ENCODE results near the gene RBMS3.

RBMS3 gene

DNA sequence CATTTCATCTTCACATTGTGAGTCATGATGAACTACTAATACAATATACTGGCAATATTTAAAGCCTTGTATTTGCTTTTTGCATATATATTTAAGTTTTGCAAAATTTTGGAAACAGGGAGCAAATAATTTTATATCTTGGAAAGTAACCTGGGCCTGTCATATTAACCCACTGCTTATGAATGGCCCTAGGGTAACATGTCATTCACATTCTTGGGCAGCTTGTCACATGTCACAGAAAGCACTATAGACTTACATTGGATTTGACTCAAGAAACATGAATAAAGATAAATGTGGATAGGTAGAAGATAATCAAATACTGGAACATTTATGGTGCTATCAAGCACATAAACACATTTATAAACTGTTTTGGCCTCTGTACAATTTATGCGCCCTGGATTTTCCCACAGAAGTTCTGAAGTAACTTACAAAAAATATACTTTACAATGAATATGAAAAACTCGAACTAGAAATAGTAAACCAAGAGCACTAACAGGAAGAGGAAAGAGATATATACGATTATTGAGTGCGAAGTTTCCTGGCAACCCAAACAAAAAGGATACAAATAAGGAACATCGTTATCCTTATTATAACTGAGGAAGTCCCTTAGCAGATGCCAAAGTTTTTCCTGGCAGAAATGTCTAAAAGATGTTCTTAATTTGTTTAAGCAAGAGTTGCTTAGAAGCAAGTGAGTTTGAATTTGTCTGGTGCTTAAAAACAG is 257.2 kb downstream of the RBMS3 start:
- DNase-seq = no peak

DNA sequence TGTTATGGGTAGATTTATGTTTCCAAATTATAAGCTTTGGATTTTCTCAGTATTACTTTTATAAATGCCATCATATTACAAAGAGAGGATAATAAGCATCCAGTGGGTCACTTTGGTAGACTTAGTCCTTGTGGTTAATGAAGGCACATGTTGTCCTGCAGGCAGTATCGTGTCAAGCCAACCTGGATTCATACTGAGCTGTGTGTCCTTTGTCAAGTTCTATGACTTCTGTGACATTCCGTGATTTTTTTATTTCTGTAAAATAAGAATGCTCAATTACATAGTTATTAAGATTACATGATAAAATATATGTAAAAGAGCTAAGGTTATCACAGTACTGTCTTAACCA is 257.7 kb downstream of the RBMS3 start:
- no peak for DNase-seq

DNA sequence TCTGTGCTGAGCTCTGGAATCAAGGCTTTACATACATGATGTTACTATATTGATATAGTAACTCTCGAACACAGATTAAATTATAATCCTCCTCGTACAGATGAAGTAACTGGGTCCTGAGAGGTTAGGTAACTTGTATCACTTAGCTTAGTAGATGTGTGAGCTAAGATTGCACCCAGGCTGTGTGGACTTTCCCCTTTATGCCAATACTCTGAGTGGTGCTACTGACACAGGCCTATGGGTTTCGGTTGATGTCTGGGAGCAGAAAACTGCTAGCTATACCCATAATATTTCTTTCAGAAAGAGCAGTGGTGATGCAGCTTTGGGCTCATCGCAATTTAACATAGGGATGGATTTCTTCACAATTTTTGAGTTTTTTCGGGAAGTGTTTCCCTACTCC is 259.7 kb downstream of the RBMS3 start:
- DNase-seq = no peak

DNA sequence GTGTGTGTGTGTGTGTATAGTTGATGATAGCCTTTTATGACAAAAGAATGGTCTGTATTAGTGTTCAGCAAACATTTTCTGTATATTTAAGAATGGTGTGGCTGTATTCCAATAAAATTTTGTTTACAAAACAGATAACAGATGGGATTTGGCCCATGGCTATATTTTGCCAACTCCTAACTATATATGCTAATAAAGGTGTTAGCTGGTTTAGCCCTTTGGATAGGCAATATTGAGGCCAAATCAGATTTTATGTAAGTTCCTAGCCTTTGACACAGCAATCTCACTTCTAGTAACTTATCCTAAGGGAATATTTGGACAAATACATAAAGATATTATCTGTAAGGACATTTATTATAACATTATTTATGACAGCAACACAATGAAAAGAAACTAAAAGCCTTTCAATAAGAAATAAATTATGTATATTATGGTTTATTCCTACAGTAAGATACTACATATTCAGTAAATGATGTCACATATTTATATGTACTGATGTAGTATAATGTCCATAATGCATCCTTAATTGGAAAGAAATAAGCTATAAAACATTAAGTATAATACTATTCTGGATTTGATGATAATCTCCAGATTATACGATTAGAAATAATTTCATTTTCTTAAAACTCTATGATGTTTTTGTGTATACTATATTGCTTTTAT is 264.0 kb downstream of the RBMS3 start:
- DNase-seq = no peak

GRCh38 chr3:29545615-29546014 is 264.7 kb downstream of the RBMS3 start:
- DNase-seq = no peak

GRCh38 chr3:29552051-29552450 is 271.2 kb downstream of the RBMS3 start:
- DNase-seq = no peak

GRCh38 chr3:29554566-29554965 is 273.7 kb downstream of the RBMS3 start:
- no peak for DNase-seq

- no peak for DNase-seq
Observed at GRCh38 chr3:29555590-29555989, 274.7 kb downstream of the RBMS3 start.

GRCh38 chr3:29557186-29557585 is 276.3 kb downstream of the RBMS3 start:
- DNase-seq = no peak

- no peak for DNase-seq
Observed at GRCh38 chr3:29557825-29558224, 277.0 kb downstream of the RBMS3 start.

DNA sequence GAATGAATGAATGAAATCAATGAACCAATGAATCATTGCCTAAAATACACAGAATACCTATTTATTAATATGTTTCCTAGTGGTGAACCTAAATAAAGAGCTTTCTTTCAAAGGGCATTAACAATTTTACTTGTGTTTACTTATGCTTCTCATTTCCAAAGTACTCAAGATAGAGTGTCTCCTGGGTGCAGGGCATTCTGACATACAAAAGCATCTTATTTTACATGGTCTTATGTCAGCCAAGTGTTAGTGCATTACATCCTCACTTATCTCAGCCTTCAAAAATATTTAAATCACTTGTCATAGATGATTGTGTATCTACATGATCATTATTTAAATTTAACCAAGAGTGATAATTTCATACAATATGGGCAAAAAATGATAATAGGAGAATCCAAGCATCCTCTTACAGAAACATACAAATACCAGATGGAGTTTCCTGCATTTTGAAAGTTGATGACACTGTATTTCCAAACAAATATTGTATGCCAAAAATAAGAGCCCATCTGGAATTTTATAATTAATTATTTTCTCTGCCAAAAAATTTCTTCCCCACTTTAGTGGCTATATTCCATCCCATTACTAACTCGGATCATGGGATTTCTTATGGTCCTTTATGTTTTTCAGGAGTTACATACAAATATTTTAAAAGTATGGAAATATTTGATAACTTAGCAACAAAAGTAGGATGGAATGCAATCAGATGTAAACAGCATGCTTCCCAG is 279.0 kb downstream of the RBMS3 start:
- DNase-seq = no peak

DNA sequence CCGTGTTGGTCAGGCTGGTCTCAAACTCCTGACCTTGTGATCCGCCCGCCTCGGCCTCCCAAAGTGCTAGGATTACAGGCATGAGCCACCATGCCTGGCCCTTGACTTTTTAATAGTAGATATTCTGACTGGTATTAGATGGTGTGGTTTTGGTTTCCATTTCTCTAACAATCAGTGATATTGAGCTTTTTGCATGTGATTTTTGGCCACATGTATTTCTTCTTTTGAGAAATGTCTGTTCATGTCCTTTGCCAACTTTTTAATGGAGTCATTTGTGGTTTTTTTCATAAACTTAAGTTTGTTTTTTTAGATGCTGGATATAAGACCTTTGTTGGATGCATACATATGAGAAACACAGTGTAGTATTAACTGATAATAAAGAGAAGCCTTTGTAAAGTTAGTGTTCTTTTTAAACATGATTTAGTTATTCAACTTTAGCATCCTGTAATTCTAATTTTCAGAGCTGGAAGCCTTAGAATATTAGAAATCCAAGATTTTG is 280.8 kb downstream of the RBMS3 start:
- DNase-seq = no peak

DNA sequence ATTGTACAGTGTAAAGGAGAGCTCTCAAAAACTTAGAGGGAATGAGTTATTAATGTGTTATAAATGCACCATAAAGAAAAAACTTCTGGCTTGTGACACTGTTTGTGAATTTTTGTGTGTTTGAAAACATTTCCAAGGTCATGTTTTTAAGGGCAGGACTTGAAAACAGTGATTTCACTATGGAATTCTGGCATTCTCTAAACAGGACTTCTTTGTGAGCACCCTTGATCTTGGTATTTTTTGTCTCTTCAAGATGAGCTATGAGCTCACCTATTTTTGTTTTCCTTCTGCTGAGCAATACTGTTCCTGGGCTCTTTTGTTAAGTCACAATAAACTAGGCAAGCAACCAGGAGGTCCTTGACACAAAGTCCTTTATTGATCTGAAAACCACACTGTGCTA is 284.4 kb downstream of the RBMS3 start:
- DNase-seq = no peak

- DNase-seq = no peak
Observed at GRCh38 chr3:29567501-29567900, 286.6 kb downstream of the RBMS3 start.

DNA sequence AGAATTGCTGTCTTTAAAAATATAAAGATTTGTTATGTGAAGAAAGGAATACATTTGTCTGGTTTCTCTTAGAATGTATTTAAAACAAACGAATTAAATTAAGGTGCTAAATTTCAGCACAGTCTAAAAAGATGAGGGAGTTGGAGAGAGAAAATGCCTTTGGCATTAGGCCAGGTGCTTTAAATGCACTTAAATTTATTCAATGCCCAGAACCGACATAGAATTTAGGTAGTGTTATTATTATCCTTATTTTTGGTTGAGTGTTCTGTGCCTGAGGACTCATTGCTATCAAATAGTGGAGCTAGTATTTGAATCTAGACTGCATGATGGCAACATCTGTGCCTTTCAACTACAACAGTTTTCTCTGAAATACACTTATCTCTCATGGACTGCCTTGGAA is 287.5 kb downstream of the RBMS3 start:
- DNase-seq = no peak

- no peak for DNase-seq
Observed at GRCh38 chr3:29576181-29576580, 295.3 kb downstream of the RBMS3 start.

DNA sequence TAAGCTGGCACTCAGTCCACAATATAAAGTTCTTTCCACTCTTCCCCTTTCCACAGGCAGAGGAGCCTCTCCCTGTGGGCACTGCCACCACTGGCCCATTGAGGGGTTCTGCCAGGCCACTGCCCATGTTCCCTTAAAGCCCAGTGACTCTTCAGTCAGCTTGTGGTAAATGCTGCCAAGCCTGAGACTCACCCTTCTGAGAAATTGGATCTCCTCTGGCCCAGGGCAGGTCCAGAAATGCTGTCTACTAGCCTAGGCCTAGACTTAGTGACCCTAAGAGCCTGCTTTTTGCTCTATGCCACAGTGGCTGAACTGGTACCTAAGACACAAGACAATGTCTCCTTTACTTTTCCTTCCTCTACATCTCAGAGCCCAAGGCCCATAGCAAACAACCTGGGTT is 295.8 kb downstream of the RBMS3 start:
- DNase-seq = no peak

DNA sequence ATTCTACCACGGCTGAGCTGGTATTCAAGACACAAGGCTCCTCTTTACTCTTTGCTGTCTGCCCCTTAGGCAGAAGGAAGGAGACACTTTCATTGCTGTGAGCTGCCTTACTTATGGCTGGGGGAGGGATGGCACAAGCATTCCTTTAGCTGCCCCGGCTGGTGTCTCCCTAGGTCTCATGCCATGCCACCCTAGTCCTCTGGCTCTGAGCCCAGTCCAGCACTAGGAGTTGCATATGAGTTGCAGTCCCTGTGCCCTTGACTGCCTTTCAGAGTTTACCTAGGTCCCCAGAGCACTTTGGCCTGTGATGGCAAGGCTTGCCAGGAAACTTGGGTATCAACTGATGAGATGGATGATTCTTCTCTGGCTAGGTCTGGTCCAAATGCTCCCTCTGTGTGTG is 296.4 kb downstream of the RBMS3 start:
- DNase-seq = no peak

GRCh38 chr3:29581311-29581710 is 300.4 kb downstream of the RBMS3 start:
- no peak for DNase-seq

DNA sequence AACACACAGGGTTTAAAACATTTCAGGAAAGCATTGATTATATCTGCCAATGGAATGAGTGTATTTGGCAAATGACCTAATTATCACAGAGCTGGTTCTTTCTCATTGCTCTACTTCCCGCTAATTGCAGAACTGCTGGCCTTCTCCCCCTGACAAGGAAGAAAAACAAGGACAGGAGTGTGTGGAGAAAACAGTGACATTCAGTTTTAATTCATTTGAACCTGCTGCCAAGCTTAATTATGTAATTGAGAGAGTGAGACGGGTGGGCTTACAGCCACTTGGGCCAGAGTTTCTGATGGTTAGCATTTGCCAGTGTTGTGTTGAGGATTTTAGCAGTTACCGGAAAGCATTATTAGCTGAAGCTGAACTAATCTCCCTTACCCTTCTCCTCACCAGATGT is 301.4 kb downstream of the RBMS3 start:
- DNase-seq = no peak

DNA sequence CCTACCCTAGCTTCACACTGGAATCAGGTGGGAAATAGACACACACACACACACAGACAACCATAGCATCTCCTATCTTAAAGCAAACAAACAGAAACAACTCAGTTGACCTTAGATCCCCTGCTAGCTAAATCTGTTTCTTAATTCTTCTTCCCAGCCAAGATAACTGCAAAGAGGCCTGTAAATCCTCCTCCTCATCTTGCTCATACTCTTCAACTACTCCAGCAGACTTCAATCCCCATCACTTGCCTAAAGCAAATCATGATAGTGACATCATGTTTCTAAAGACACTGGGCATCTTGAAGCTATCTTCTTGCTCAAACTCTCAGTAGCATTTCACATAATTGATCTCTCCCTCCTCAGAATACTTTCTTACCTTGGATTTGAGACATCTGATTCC is 303.0 kb downstream of the RBMS3 start:
- no peak for DNase-seq

DNA sequence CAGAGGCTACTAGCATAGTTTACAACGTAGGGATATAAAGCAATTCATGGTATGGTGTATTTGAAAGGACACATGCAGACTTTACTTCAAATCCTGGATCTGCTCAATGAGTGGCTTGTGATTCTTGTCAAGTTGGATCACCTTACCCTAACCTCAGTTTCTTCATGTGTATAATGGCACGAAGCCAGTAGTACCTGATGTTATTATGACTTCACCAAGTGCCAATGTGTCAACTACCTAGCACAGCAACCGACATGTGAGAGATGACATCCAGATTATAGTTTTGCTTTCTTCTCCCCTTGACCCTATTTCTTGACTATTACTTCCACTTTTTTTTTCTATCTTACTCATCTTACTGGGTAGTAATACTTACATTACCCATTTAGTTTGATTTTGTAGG is 304.5 kb downstream of the RBMS3 start:
- no peak for DNase-seq

DNA sequence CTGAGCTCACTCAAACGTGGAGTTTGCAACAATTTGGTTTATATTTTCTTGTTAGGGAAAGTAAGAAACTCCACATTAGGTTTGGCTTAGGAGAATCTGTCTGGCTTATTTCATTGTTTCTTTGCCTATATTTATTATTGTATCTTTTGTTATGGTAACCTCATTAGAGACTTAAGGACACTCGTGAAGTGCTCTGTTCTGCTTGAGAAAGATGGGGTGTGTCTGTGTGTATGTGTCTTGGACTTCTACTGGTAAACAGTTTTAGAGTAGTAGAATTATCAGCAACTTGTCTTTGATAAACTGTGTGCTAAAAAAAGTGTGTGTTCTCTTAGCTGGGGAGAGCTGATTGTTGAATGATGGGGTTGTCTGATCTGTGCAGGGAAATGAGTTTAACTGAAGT is 306.5 kb downstream of the RBMS3 start:
- DNase-seq = no peak

DNA sequence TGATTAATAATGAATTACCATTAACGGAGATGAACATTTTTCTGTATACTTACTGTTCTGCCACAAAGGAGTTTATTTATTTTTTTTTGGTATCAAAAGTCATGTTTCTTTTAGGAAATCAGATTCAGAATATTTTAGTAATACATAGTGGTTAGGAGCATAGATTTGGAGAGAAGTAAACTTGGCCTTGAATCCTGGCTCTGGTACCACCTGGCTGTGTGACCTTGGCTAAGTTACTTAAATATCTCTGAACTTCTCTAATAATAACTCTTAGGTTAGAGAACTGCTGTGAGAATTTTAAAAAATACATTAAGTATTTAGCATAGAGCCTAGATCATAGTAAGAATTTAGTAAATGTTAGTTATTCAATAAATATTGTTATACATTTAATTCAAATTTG is 309.1 kb downstream of the RBMS3 start:
- no peak for DNase-seq
